Loucy (cell line): ENCODE results near the gene BCAM.
A peak's percentile ranks its signal among the peaks of the same experiment; 100 is the strongest.

Source experiments
- H2AFZ ChIP-seq: fragments of 200-600 bp; sonication (generic); 2 replicates; pipeline ENCODE4 v1.6.0; 2016; ENCODE audit warnings: antibody characterized with exemption, mild to moderate bottlenecking, low read length, moderate library complexity
- H3F3A ChIP-seq: fragments of 200-600 bp; 2 replicates; pipeline ENCODE4 v1.6.0; 2016; ENCODE audit warnings: antibody characterized with exemption, low read depth, mild to moderate bottlenecking
- H3K27me3 ChIP-seq: fragments of 200-600 bp; sonication (generic); 2 replicates; pipeline ENCODE4 v1.6.1; 2014; ENCODE audit warnings: low read length, mild to moderate bottlenecking; ENCODE audit not compliant: insufficient read depth, poor library complexity, severe bottlenecking
- H3K36me3 ChIP-seq: fragments of 200-600 bp; sonication (generic); 2 replicates; pipeline ENCODE4 v1.6.1; 2016; ENCODE audit warnings: low read length; ENCODE audit not compliant: insufficient read depth
- H3K4me1 ChIP-seq: fragments of 200-600 bp; sonication (generic); 2 replicates; pipeline ENCODE4 v1.5.1; 2014; ENCODE audit warnings: low read length, mild to moderate bottlenecking; ENCODE audit not compliant: insufficient read depth, poor library complexity, severe bottlenecking
- H3K4me2 ChIP-seq: fragments of 200-600 bp; sonication (generic); 2 replicates; pipeline ENCODE4 v1.6.0; 2014; ENCODE audit warnings: antibody characterized with exemption, low read length, low read depth, mild to moderate bottlenecking; ENCODE audit not compliant: poor library complexity, severe bottlenecking
- H3K4me3 ChIP-seq: fragments of 200-600 bp; sonication (generic); 2 replicates; pipeline ENCODE4 v1.5.1; 2014; ENCODE audit warnings: low read length, mild to moderate bottlenecking, mixed read lengths; ENCODE audit not compliant: poor library complexity, severe bottlenecking
- H3K79me2 ChIP-seq: fragments of 200-600 bp; sonication (generic); 2 replicates; pipeline ENCODE4 v1.6.1; 2014; ENCODE audit warnings: low read length; ENCODE audit not compliant: insufficient read depth
- H3K9ac ChIP-seq: fragments of 200-600 bp; sonication (generic); 2 replicates; pipeline ENCODE4 v1.6.0; 2014; ENCODE audit warnings: mild to moderate bottlenecking, low read depth, low read length, moderate library complexity; ENCODE audit not compliant: poor library complexity, severe bottlenecking
- H3K9me2 ChIP-seq: fragments of 200-600 bp; sonication (generic); replicated peaks from 2 replicates; pipeline ENCODE4 v1.6.1; 2016; ENCODE audit warnings: low read depth, low read length, mixed read lengths
- H3K9me3 ChIP-seq: fragments of 200-600 bp; sonication (generic); 2 replicates; pipeline ENCODE4 v1.6.1; 2014; ENCODE audit warnings: mild to moderate bottlenecking, antibody characterized with exemption, low read length, low read depth; ENCODE audit not compliant: insufficient read depth
- H4K20me1 ChIP-seq: fragments of 200-600 bp; sonication (generic); 2 replicates; pipeline ENCODE4 v1.6.0; 2014; ENCODE audit warnings: antibody characterized with exemption, low read length, mild to moderate bottlenecking; ENCODE audit not compliant: insufficient read depth, poor library complexity, severe bottlenecking
- EZH2phosphoT487 ChIP-seq: fragments of 200-600 bp; IDR thresholded peaks from 2 replicates; pipeline ENCODE4 v1.6.1; 2018; ENCODE audit warnings: antibody characterized with exemption, mild to moderate bottlenecking, moderate library complexity, borderline replicate concordance
- TF ChIP-seq, protein P1 (sequence below): fragments of 200-600 bp; sonication (generic); conservative IDR thresholded peaks from 2 replicates; pipeline ENCODE4 v1.5.1; 2014; ENCODE audit warnings: mild to moderate bottlenecking, antibody characterized with exemption, low read length

Gene BCAM

DNA sequence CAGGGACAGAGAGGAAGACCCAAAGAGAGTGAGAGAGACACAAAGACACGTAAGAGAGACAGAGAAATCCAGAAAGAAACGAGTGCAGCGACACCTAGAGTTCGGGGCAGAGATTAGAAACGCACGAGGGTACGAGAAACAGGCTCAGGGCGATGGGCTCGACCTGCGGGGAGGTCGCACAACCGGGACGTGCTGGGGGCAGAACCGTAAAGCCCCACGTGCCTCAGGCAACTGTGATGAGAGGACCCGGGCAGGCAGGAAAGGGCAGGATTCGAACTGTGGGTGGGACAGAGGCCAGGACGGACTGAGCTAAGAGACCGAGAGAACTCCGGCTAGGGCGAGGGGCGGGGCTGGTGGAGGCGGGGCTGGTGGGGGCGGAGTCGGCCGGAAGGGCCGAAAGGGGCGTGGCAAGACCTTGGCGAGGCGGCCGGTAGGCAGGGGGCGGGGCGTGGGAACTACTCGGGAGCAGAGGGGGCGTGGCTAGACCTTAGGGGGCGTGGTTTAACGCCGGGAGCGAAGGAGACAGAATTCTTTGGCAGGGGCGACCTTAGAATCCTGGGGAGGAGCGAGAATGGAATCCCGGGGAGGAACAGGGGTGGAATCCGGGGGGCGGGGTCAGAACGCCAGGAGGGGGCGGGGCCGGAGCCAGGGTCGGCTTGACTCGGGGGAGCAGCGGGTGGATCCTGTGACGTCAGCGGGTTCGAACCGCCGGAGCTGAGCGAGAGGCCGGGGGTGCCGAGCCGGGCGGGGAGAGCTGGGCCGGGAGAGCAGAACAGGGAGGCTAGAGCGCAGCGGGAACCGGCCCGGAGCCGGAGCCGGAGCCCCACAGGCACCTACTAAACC, 36.9 kb downstream of the BCAM start, which contains the start of gene NECTIN2:
TSS of gene NECTIN2 (plus strand) at position 686 of the 843 bp plus-strand sequence. CDS start 229 bp downstream, outside the sequence.
- TF ChIP-seq, protein P1, sequence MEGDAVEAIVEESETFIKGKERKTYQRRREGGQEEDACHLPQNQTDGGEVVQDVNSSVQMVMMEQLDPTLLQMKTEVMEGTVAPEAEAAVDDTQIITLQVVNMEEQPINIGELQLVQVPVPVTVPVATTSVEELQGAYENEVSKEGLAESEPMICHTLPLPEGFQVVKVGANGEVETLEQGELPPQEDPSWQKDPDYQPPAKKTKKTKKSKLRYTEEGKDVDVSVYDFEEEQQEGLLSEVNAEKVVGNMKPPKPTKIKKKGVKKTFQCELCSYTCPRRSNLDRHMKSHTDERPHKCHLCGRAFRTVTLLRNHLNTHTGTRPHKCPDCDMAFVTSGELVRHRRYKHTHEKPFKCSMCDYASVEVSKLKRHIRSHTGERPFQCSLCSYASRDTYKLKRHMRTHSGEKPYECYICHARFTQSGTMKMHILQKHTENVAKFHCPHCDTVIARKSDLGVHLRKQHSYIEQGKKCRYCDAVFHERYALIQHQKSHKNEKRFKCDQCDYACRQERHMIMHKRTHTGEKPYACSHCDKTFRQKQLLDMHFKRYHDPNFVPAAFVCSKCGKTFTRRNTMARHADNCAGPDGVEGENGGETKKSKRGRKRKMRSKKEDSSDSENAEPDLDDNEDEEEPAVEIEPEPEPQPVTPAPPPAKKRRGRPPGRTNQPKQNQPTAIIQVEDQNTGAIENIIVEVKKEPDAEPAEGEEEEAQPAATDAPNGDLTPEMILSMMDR: peak; percentile 84
- TF ChIP-seq EZH2phosphoT487: no peak
- Histone ChIP-seq H3K9ac (peak within 1 kb of the TSS; percentile 81), H3K9me2 (no peaks in the 10 kb centered on the region), H3K79me2 (no peaks in the 10 kb centered on the region), H3F3A (no peaks in the 10 kb centered on the region), H3K4me2 (peak within 1 kb of the TSS; percentile 70), H3K4me3 (peak within 1 kb of the TSS; percentile 70), H3K27me3 (no peaks in the 10 kb centered on the region), H3K9me3 (no peaks in the 10 kb centered on the region), H4K20me1 (peaks cover 5% of the 10 kb centered on the region), H2AFZ (peak within 1 kb of the TSS; percentile 87), H3K4me1 (peaks cover 35% of the 10 kb centered on the region), H3K36me3 (no peaks in the 10 kb centered on the region)

GRCh38 chr19:44846455-44847143, 37.7 kb downstream of the BCAM start:
- Histone ChIP-seq H3K4me1 (peaks cover 39% of the 10 kb centered on the region), H3K36me3 (no peaks in the 10 kb centered on the region), H3F3A (no peaks in the 10 kb centered on the region), H3K4me2 (peak overlapping the region; percentile 70), H3K9me2 (no peaks in the 10 kb centered on the region), H3K4me3 (peak overlapping the region; percentile 70), H3K79me2 (no peaks in the 10 kb centered on the region), H3K9ac (peak overlapping the region; percentile 81), H3K27me3 (no peaks in the 10 kb centered on the region), H4K20me1 (peaks cover 5% of the 10 kb centered on the region), H2AFZ (peak overlapping the region; percentile 87), H3K9me3 (no peaks in the 10 kb centered on the region)
- TF ChIP-seq, protein P1: no peak
- no peak for TF ChIP-seq EZH2phosphoT487

GRCh38 chr19:44847144-44848035, 38.5 kb downstream of the BCAM start:
- Histone ChIP-seq H3K9me2 (no peaks in the 10 kb centered on the region), H2AFZ (no peak overlapping the region), H3K9ac (peak overlapping the region; percentile 81), H3K36me3 (no peaks in the 10 kb centered on the region), H3K4me2 (peak overlapping the region; percentile 70), H3K79me2 (no peaks in the 10 kb centered on the region), H3K9me3 (no peaks in the 10 kb centered on the region), H3F3A (no peaks in the 10 kb centered on the region), H3K4me1 (peaks cover 46% of the 10 kb centered on the region), H4K20me1 (peaks cover 5% of the 10 kb centered on the region), H3K4me3 (peak overlapping the region; percentile 70), H3K27me3 (no peaks in the 10 kb centered on the region)
- TF ChIP-seq EZH2phosphoT487: no peak
- TF ChIP-seq, protein P1: no peak
